Measurements from ENCODE around the gene GAL3ST3. TPM values are rescaled to one million over a fixed set of nuclear protein-coding genes. Genes with fewer than 3 reads are reported as not detected.

The GAL3ST3 gene
- total RNA-seq, 4 donors from 2014 or later = 0.26 to 2.1 (median 1.9) TPM; not detected in 1

DNA sequence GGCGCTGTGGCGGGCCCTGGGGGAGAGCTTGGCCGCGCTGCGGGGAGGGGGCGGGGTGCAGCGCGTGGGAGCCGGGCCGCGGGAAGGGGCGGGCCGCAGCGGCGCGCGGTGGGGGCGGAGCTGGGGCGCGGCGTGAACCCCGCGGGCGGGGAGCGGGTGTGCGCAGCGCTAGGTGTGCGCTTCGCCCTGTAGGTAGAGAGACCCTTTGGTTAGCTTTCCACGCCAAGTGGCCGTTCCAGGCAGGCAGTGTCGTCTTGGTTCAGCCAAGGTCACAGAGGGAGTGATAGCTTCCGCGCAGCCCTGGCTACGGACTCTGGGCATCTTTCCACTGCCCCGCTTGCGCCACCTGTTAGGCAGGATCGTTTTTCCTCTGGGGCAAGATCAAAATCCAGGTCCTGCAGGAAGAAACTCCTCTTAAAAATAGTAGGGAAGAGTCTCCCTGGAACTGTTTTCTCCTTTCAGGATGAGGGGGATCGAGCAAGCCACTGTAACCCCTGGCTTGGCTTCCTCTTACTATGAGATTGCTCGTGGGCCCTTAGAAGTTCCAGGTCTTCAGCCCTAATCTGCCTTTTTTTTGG, 46.2 kb downstream of the GAL3ST3 start:
- H3K27me3 ChIP-seq = no peaks in the 10 kb centered on the region
- no peaks in the 10 kb centered on the region for H3K36me3 ChIP-seq
- TF ChIP-seq, protein P1, sequence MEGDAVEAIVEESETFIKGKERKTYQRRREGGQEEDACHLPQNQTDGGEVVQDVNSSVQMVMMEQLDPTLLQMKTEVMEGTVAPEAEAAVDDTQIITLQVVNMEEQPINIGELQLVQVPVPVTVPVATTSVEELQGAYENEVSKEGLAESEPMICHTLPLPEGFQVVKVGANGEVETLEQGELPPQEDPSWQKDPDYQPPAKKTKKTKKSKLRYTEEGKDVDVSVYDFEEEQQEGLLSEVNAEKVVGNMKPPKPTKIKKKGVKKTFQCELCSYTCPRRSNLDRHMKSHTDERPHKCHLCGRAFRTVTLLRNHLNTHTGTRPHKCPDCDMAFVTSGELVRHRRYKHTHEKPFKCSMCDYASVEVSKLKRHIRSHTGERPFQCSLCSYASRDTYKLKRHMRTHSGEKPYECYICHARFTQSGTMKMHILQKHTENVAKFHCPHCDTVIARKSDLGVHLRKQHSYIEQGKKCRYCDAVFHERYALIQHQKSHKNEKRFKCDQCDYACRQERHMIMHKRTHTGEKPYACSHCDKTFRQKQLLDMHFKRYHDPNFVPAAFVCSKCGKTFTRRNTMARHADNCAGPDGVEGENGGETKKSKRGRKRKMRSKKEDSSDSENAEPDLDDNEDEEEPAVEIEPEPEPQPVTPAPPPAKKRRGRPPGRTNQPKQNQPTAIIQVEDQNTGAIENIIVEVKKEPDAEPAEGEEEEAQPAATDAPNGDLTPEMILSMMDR (IDR thresholded peaks at IDR 0.05) = peak in 1 of 4 experiments; percentile 17
- TF ChIP-seq POLR2A (IDR thresholded peaks at IDR 0.05) = no peak
- peak; percentile 57 to 63 for DNase-seq
- peaks cover 6 to 12% of the 10 kb centered on the region in 2 donors for H3K4me1 ChIP-seq
- peak overlapping the region; percentile 81 to 90 for H3K4me3 ChIP-seq
- peak overlapping the region; percentile 89 to 95 for H3K27ac ChIP-seq
- no peaks in the 10 kb centered on the region for H3K9me3 ChIP-seq
- intact Hi-C loops (cut with DNase I; ENCODE audit: low total_unique reads) = no loop called here

DNA sequence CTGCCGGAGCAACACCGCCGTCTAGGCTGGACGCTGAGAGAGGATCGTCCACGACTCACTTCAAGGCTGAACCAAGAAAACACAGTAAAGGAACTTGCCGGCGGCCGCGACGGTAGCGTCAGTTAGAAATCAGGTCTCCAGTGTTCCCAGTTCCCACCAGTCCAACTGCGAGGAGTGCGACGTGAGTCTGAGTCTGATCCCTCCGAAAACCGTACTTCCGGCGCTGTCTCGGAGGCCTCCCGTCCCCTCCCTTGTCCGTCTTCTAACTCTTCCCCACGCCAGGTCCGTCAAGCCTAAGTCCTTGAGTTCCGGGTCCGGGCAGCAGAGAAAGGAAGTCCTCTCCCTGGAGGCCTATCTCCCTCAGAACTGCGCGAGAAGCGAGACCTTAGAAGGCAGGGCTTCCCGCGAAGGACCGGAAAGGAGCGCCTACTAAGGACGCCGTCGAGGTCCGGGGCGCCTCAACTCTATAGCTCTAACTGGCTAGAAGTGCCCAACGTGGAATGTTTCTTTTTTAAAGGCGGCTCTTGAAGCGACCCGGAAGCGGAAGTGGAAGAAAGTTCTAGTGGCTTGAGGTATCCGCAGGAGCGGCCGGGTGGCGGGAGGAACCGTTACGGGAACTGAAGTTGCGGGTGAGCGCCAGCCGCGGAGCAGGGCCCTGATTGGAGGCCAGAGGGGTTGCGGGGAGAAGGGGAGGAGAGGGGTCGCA, 46.9 kb downstream of the GAL3ST3 start, which contains the start of the genes BANF1 and EIF1AD:
TSS of gene BANF1 (plus strand) at position 562 of the 706 bp plus-strand sequence. CDS start 748 bp downstream, outside the sequence.
TSS of gene EIF1AD (minus strand) at position 216 of the 706 bp plus-strand sequence. CDS start 1,768 bp downstream, outside the sequence.
- peak in 1 of 2 donors; percentile 61 for TF ChIP-seq POLR2A (IDR thresholded peaks at IDR 0.05)
- TF ChIP-seq, protein P1 (IDR thresholded peaks at IDR 0.05) = peak in 2 of 4 experiments; percentile 28
- Histone ChIP-seq H3K27me3 (no peaks in the 10 kb centered on the region), H3K27ac (peak within 1 kb of the TSS; percentile 89 to 95), H3K9me3 (no peaks in the 10 kb centered on the region), H3K4me3 (peak within 1 kb of the TSS; percentile 81 to 90), H3K36me3 (no peaks in the 10 kb centered on the region), H3K4me1 (peaks cover 6 to 12% of the 10 kb centered on the region in 2 donors)
- intact Hi-C loops (cut with DNase I; ENCODE audit: low total_unique reads) = no loop called here
- DNase-seq = peak; percentile 93

DNA sequence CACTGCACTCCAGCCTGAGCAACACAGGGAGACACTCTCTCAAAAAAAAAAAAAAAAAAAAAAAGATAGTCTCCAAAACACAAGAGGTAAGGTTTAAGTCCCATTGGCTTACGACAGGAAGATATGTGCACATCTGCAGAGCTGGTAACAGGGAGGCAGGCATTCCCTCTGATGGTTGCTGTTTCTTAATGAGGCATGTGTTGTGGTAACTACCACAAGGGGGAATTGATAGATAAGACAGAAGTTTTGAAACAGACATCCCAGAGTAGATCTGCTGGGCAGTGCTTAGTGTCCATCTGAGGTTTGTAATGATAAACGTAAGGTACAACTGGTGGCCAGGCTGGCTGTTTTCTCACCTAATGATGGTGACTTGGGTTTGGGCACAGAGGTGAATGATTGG, 51.7 kb downstream of the GAL3ST3 start:
- Histone ChIP-seq H3K4me3 (no peak overlapping the region), H3K9me3 (no peaks in the 10 kb centered on the region), H3K36me3 (no peaks in the 10 kb centered on the region), H3K27me3 (no peaks in the 10 kb centered on the region), H3K27ac (no peak overlapping the region), H3K4me1 (peaks cover 3% of the 10 kb centered on the region in 2 donors)
- TF ChIP-seq, protein P1 (IDR thresholded peaks at IDR 0.05) = no peak
- TF ChIP-seq POLR2A (IDR thresholded peaks at IDR 0.05) = no peak
- intact Hi-C loops (cut with DNase I; ENCODE audit: low total_unique reads) = no loop called here
- DNase-seq = no peak

DNA sequence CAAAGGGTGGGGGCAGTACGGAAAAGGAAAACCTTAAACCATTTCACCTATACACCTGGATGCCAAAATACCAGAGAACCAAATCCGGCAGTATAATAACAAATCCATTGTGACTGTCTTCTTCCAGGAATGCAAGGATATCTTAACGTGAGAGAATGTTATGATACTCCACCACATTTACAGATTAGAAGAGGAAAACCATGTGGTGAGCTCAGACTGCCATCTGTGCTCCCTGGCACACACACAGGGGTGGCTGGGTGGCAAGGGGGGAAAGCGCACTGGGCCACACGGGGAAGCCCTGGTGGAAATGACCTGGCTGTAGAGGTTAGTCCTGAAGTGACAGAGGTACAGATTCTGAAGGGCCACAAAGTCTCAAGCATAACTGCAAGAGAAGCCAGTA, 56.9 kb downstream of the GAL3ST3 start:
- no peaks in the 10 kb centered on the region for H3K36me3 ChIP-seq
- no peaks in the 10 kb centered on the region for H3K9me3 ChIP-seq
- no peak for DNase-seq
- no peak for TF ChIP-seq POLR2A (IDR thresholded peaks at IDR 0.05)
- TF ChIP-seq, protein P1 (IDR thresholded peaks at IDR 0.05) = no peak
- H3K27ac ChIP-seq = no peak overlapping the region
- no peaks in the 10 kb centered on the region for H3K27me3 ChIP-seq
- intact Hi-C loops (cut with DNase I; ENCODE audit: low total_unique reads) = no loop called here
- no peaks in the 10 kb centered on the region for H3K4me1 ChIP-seq
- no peak overlapping the region for H3K4me3 ChIP-seq

Other genes starting within 250 kb of the GAL3ST3 start
- gene SNX32, start 215.2 kb downstream of the GAL3ST3 start, total RNA-seq = 1 to 10 TPM in 1 of 4 donors, under 1 TPM in 1, not detected in 2; 0.58 to 2.6 TPM
- gene CFL1, start 191.0 kb downstream of the GAL3ST3 start, total RNA-seq = 100 to 1,000 TPM; 227 to 514 (median 399) TPM
- 100 to 1,000 TPM in 1 of 4 donors, 10 to 100 TPM in 3; 28.8 to 108 (median 75.0) TPM for gene MUS81, start 188.7 kb downstream of the GAL3ST3 start, total RNA-seq
- 100 to 1,000 TPM in 1 of 4 donors, 10 to 100 TPM in 3; 56.1 to 165 (median 87.3) TPM for gene EFEMP2, start 176.4 kb downstream of the GAL3ST3 start, total RNA-seq
- gene CTSW, start 169.3 kb downstream of the GAL3ST3 start, total RNA-seq = 1 to 10 TPM in 1 of 4 donors, under 1 TPM in 1, not detected in 2; 0.62 to 3.6 TPM
- 100 to 1,000 TPM in 1 of 4 donors, 10 to 100 TPM in 3; 39.7 to 239 (median 52.2) TPM for gene FIBP, start 160.7 kb downstream of the GAL3ST3 start, total RNA-seq
- 100 to 1,000 TPM in 1 of 4 donors, 10 to 100 TPM in 3; 22.3 to 141 (median 54.5) TPM for gene CCDC85B, start 158.5 kb downstream of the GAL3ST3 start, total RNA-seq
- 1 to 10 TPM in 2 of 4 donors, not detected in 2; 2.9 to 3.9 TPM for gene FOSL1, start 148.8 kb downstream of the GAL3ST3 start, total RNA-seq
- gene C11orf68, start 130.1 kb downstream of the GAL3ST3 start, total RNA-seq = 10 to 100 TPM; 11.5 to 53.0 (median 29.7) TPM
- 10 to 100 TPM in 3 of 4 donors, 1 to 10 TPM in 1; 9.2 to 83.0 (median 60.6) TPM for gene DRAP1, start 129.7 kb downstream of the GAL3ST3 start, total RNA-seq
- not detected for gene TSGA10IP, start 103.7 kb downstream of the GAL3ST3 start, total RNA-seq
- gene SART1, start 87.4 kb downstream of the GAL3ST3 start, total RNA-seq = 10 to 100 TPM; 10.3 to 77.9 (median 30.5) TPM
- 10 to 100 TPM; 15.6 to 38.2 (median 33.1) TPM for gene EIF1AD, start 47.0 kb downstream of the GAL3ST3 start, total RNA-seq
- gene BANF1, start 46.7 kb downstream of the GAL3ST3 start, total RNA-seq = 100 to 1,000 TPM in 2 of 4 donors, 10 to 100 TPM in 1, 1 to 10 TPM in 1; 8.7 to 136 (median 76.6) TPM
- gene CST6, start 37.2 kb downstream of the GAL3ST3 start, total RNA-seq = under 1 TPM in 1 of 4 donors, not detected in 3; 0.59 TPM
- gene CATSPER1, start 22.7 kb downstream of the GAL3ST3 start, total RNA-seq = under 1 TPM in 1 of 4 donors, not detected in 3; 0.26 TPM
- 100 to 1,000 TPM in 2 of 4 donors, 10 to 100 TPM in 2; 59.9 to 195 (median 106) TPM for gene SF3B2, start 3.2 kb upstream of the GAL3ST3 start, total RNA-seq
- gene PACS1, start 21.1 kb upstream of the GAL3ST3 start, total RNA-seq = 10 to 100 TPM in 3 of 4 donors, 1 to 10 TPM in 1; 2.9 to 79.2 (median 57.2) TPM
- gene KLC2, start 208.5 kb upstream of the GAL3ST3 start, total RNA-seq = 10 to 100 TPM in 3 of 4 donors, 1 to 10 TPM in 1; 3.3 to 45.3 (median 17.2) TPM
- gene RAB1B, start 219.5 kb upstream of the GAL3ST3 start, total RNA-seq = 100 to 1,000 TPM in 2 of 4 donors, 10 to 100 TPM in 2; 40.6 to 146 (median 94.6) TPM
- 1 to 10 TPM in 2 of 4 donors, not detected in 2; 1.2 to 1.5 TPM for gene CNIH2, start 229.0 kb upstream of the GAL3ST3 start, total RNA-seq
- 100 to 1,000 TPM in 1 of 4 donors, 10 to 100 TPM in 3; 38.9 to 101 (median 79.1) TPM for gene YIF1A, start 240.0 kb upstream of the GAL3ST3 start, total RNA-seq
- under 1 TPM in 1 of 4 donors, not detected in 3; 0.27 TPM for gene TMEM151A, start 242.7 kb upstream of the GAL3ST3 start, total RNA-seq

Data from uterus (tissue), 4 donors.